ENCODE results near the gene FOXP1.

Gene FOXP1

DNA sequence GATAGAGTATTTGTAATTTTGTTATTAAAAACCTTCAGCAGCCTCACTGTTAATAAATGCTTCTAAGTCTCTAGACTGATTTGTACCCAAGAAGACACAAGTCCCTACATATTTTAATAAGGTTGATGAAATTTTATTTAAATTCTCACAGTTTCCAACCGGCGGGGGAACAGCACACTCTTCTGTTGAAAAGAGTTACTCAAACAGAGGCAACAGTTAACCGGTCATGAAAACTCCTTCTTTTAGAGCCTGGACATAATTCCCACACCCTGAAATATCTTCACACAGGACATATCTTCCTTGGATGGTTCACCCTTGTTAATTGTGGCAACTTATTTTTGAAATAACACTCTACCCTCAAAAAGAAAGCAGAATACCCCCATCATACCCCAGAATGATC, 278.8 kb downstream of the FOXP1 start:
- POLR2A ChIA-PET, result no interaction called here
- CTCF ChIA-PET, result interaction anchor here (1.3 kb wide), 1 partner anchor 10 kb away, joined by 3 read pairs; no protein-coding TSS in a partner anchor
- no peak for DNase-seq (ENCODE audit: extremely low spot score)
- TF ChIP-seq, protein P1, sequence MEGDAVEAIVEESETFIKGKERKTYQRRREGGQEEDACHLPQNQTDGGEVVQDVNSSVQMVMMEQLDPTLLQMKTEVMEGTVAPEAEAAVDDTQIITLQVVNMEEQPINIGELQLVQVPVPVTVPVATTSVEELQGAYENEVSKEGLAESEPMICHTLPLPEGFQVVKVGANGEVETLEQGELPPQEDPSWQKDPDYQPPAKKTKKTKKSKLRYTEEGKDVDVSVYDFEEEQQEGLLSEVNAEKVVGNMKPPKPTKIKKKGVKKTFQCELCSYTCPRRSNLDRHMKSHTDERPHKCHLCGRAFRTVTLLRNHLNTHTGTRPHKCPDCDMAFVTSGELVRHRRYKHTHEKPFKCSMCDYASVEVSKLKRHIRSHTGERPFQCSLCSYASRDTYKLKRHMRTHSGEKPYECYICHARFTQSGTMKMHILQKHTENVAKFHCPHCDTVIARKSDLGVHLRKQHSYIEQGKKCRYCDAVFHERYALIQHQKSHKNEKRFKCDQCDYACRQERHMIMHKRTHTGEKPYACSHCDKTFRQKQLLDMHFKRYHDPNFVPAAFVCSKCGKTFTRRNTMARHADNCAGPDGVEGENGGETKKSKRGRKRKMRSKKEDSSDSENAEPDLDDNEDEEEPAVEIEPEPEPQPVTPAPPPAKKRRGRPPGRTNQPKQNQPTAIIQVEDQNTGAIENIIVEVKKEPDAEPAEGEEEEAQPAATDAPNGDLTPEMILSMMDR (IDR thresholded peaks at IDR 0.05; ENCODE audit: control extremely low read depth, extremely low read depth, low read depth, missing control alignments), result no peak

DNA sequence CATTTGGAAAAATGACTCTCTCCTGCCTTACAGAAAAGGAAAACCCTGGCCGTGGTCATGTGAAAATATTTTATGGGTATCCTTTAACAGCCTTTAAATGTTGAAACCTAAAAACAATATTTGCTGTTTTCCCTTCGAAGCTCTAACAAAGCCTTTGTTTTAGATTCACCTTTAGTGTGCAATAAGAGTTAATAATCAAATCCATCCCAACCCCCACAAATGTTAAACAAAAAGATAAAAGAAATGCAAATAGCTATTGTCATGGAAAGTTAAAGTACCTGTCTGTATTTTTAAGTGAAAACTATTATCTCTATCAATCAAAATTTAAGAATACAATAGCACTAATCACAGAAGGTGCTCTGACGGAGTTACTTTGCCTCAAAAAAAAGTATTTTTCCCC, 279.3 kb downstream of the FOXP1 start:
- TF ChIP-seq, protein P1 (IDR thresholded peaks at IDR 0.05; ENCODE audit: control extremely low read depth, extremely low read depth, low read depth, missing control alignments), result no peak
- POLR2A ChIA-PET, result no interaction called here
- DNase-seq (ENCODE audit: extremely low spot score), result no peak
- CTCF ChIA-PET, result no interaction called here

DNA sequence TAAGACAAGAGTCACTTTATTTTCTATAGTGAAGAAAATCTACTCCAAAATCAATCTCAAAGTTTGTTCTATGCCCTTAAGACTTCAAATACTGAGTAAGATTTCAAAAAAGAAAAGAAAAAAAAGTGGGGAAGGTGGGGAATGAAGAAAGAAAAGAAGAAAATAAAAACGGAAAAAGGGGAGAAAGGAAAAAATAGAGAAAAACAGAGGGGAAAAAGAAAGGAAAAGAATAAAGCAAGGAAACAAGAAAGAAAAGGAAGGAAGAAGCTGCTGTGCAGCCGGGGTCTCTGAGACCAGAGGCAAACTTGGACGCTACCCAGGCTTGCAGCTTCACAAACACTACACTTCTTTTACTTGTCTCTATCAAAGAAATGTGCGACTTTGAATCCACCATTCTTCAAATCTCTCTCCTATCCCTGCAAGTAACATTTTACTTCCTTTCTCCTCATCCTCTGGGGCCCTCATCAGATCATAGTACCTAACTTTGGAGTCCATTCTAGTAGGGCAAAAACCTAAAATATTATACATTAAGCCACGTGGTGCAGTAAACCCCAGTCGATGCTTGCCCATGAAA, 279.8 kb downstream of the FOXP1 start:
- no peak for DNase-seq (ENCODE audit: extremely low spot score)
- ChIA-PET POLR2A (no interaction called here), CTCF (no interaction called here)
- TF ChIP-seq, protein P1 (IDR thresholded peaks at IDR 0.05; ENCODE audit: control extremely low read depth, extremely low read depth, low read depth, missing control alignments), result no peak

DNA sequence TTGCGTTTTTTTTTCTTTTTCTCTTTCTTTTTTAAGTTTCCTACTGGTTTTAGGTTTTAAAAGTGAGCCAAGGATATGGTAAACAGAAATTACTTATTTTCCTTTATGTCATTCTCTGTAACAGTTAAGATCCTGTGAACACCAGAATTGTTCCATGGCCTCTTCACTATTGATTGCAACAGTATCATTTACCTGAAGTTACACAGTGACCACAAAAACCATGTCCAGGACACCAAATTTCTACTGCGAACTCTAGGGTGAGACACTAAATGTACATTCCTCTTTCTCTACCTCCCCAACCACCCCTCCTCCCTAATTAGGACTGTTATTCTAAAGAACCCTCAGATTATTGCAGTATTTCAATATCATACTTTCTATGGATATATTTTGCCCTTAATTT, 280.9 kb downstream of the FOXP1 start:
- ChIA-PET CTCF (no interaction called here), POLR2A (no interaction called here)

DNA sequence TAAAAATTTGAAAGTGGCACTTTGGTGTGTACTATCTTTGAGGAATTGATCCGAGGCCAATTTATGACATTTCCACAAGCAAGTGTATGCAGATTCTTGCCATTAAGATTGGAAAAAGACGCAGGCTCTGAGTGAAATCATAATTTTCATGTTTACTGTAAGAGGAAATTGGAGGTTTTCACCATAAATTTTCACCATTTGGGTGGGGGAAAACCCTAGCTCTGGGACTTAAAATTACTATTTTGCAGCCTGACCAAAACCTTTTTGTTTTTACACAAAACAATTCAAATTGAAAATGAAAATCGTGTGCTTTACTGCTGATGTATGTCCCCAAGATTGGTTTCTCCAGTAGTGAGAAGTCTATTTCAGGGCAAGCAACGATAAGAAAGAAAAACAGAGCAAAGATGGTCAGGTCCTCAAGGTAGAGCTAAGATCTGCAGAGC, 282.6 kb downstream of the FOXP1 start:
- TF ChIP-seq, protein P1 (IDR thresholded peaks at IDR 0.05; ENCODE audit: control extremely low read depth, extremely low read depth, low read depth, missing control alignments), result no peak
- ChIA-PET POLR2A (interaction anchor here (0.8 kb wide), 1 partner anchor 11 kb away, joined by 5 read pairs; no protein-coding TSS in a partner anchor), CTCF (interaction anchor here (1.2 kb wide), 1 partner anchor 11 kb away, joined by 3 read pairs; no protein-coding TSS in a partner anchor)
- no peak for DNase-seq (ENCODE audit: extremely low spot score)

More for the DNA sequence above, 280.9 kb downstream of the FOXP1 start:
- DNase-seq (ENCODE audit: extremely low spot score), result no peak
- TF ChIP-seq, protein P1 (IDR thresholded peaks at IDR 0.05; ENCODE audit: control extremely low read depth, extremely low read depth, low read depth, missing control alignments), result no peak

DNA sequence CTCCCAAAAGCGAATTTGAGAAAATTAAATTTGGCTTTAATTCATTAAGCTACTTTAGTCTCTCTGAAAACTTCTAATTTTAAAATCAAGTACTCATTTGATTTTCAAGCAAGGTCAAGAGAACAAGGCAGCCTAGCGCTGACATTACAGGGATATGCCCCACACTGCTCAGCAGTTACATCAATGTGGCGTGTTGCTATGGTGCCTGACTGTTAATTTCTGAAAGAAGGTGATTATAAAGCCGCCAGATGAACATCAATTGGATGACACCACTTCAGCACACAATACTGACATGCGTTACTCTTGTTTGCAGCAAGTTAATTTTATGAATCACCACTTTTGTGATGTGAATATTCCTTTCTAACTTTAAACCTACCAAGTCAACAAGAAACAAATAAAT, 284.4 kb downstream of the FOXP1 start:
- no peak for DNase-seq (ENCODE audit: extremely low spot score)
- POLR2A ChIA-PET, result no interaction called here
- TF ChIP-seq, protein P1 (IDR thresholded peaks at IDR 0.05; ENCODE audit: control extremely low read depth, extremely low read depth, low read depth, missing control alignments), result no peak
- CTCF ChIA-PET, result no interaction called here

Data from GM10248 (cell line).